DND-41 (cell line): Measurements from ENCODE around the gene MPO.

ENCODE experiments used
- ATAC-seq: fragments of 200-7000 bp; cut with Tn5 transposase; 3 replicates; pipeline ENCODE4 v1.9.1; 2021; ENCODE audit warnings: low read depth; ENCODE audit not compliant: insufficient read depth
- DNase-seq: peaks from one replicate; pipeline ENCODE4 v3.0.0-alpha.2; 2020
- H2AFZ ChIP-seq: 2 replicates; pipeline ENCODE4 v1.6.0; 2012; ENCODE audit warnings: low read depth, low read length
- H3K27ac ChIP-seq: 2 replicates; pipeline ENCODE4 v1.5.1; 2012; ENCODE audit warnings: low read length, inconsistent platforms
- H3K27me3 ChIP-seq: fragments of 200-600 bp; sonication (generic); 2 replicates; pipeline ENCODE4 v1.6.0; 2012; ENCODE audit warnings: low read length, mild to moderate bottlenecking, inconsistent platforms; ENCODE audit not compliant: insufficient read depth, poor library complexity
- H3K36me3 ChIP-seq: 2 replicates; pipeline ENCODE4 v1.5.1; 2012; ENCODE audit warnings: low read length, inconsistent platforms; ENCODE audit not compliant: insufficient read depth
- H3K4me1 ChIP-seq: 2 replicates; pipeline ENCODE4 v1.5.1; 2012; ENCODE audit warnings: mild to moderate bottlenecking, low read length; ENCODE audit not compliant: insufficient read depth
- H3K4me2 ChIP-seq: 2 replicates; pipeline ENCODE4 v1.6.0; 2012; ENCODE audit warnings: mild to moderate bottlenecking, moderate library complexity, low read length, inconsistent platforms; ENCODE audit not compliant: insufficient read depth
- H3K4me3 ChIP-seq, 2 experiments: fragments of 200-600 bp in 1 of 2; shearing (Covaris generic) in 1 of 2; 2 replicates each; pipeline ENCODE4 v1.5.1; 2012 to 2016; ENCODE audit warnings: inconsistent platforms in 2 of 2, low read length in 2 of 2, mild to moderate bottlenecking in 2 of 2, low read depth in 1 of 2, moderate library complexity in 1 of 2
- H3K79me2 ChIP-seq: 2 replicates; pipeline ENCODE4 v1.6.0; 2012; ENCODE audit warnings: low read length, inconsistent platforms; ENCODE audit not compliant: insufficient read depth
- H3K9ac ChIP-seq: 2 replicates; pipeline ENCODE4 v1.6.0; 2012; ENCODE audit warnings: low read depth, mild to moderate bottlenecking, inconsistent platforms, low read length, moderate library complexity
- H3K9me3 ChIP-seq: 2 replicates; pipeline ENCODE4 v1.5.1; 2012; ENCODE audit warnings: low read length, moderate library complexity, mild to moderate bottlenecking, inconsistent platforms; ENCODE audit not compliant: insufficient read depth, severe bottlenecking
- H4K20me1 ChIP-seq: 2 replicates; pipeline ENCODE4 v1.6.0; 2012; ENCODE audit warnings: low read length; ENCODE audit not compliant: insufficient read depth
- CTCF ChIP-seq: IDR thresholded peaks from 2 replicates; pipeline ENCODE4 v1.5.1; 2012; ENCODE audit warnings: borderline replicate concordance, low read length, moderate library complexity, mild to moderate bottlenecking; ENCODE audit not compliant: poor library complexity, severe bottlenecking; ENCODE audit errors: extremely low read depth
- EZH2 ChIP-seq: IDR thresholded peaks from 3 replicates; pipeline ENCODE4 v1.6.1; 2012; ENCODE audit warnings: borderline replicate concordance, low read depth, mild to moderate bottlenecking, moderate library complexity, low read length, inconsistent platforms; ENCODE audit not compliant: severe bottlenecking

The MPO gene

GRCh38 chr17:58265271-58265670 lies 15.5 kb downstream of the MPO start:
- H3K36me3 ChIP-seq = no peaks in the 10 kb centered on the region
- H3K27me3 ChIP-seq = peaks cover 50% of the 10 kb centered on the region
- no peak for TF ChIP-seq CTCF
- TF ChIP-seq EZH2 = no peak
- H2AFZ ChIP-seq = no peak overlapping the region
- H3K4me1 ChIP-seq = no peaks in the 10 kb centered on the region
- no peaks in the 10 kb centered on the region for H4K20me1 ChIP-seq
- no peak for ATAC-seq
- no peak overlapping the region for H3K9ac ChIP-seq
- H3K79me2 ChIP-seq = no peaks in the 10 kb centered on the region
- no peaks in the 10 kb centered on the region for H3K9me3 ChIP-seq
- no peak overlapping the region for H3K27ac ChIP-seq
- H3K4me2 ChIP-seq = no peak overlapping the region
- H3K4me3 ChIP-seq = no peak overlapping the region
- DNase-seq = no peak

GRCh38 chr17:58264407-58265103 lies 16.2 kb downstream of the MPO start:
- no peak for DNase-seq
- Histone ChIP-seq H3K9me3 (no peaks in the 10 kb centered on the region), H3K4me1 (no peaks in the 10 kb centered on the region), H3K36me3 (no peaks in the 10 kb centered on the region), H3K27me3 (peaks cover 53% of the 10 kb centered on the region), H4K20me1 (no peaks in the 10 kb centered on the region), H3K4me3 (no peak overlapping the region), H3K27ac (no peak overlapping the region), H3K9ac (no peak overlapping the region), H3K4me2 (no peak overlapping the region), H2AFZ (no peak overlapping the region), H3K79me2 (no peaks in the 10 kb centered on the region)
- no peak for TF ChIP-seq EZH2
- no peak for ATAC-seq

DNA sequence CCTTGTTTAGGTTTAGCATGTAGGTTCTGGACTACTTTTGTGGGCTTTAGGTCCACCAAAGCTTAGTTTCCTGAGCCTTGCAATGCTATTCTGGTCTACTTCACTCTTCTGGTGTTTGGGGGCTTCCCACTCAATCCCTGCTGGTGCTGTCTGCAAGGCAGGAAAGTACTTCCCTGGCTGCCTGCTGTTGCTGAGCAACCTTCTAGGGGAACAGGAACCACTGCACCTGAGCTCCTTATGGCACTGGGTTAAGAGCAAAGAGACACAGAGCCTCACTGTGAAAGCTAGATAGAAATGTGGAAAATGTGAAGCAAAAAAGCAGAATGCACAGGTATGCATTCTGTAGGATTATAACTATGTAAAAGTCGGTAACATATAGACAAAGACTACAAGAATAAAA lies 17.0 kb downstream of the MPO start:
- Histone ChIP-seq H3K9ac (no peak overlapping the region), H3K27me3 (peaks cover 54% of the 10 kb centered on the region), H3K9me3 (no peaks in the 10 kb centered on the region), H4K20me1 (no peaks in the 10 kb centered on the region), H3K4me2 (no peak overlapping the region), H2AFZ (no peak overlapping the region), H3K4me1 (no peaks in the 10 kb centered on the region), H3K36me3 (no peaks in the 10 kb centered on the region), H3K27ac (no peak overlapping the region), H3K79me2 (no peaks in the 10 kb centered on the region), H3K4me3 (no peak overlapping the region)
- no peak for TF ChIP-seq CTCF
- DNase-seq = no peak
- ATAC-seq = no peak

- Histone ChIP-seq H3K9me3 (no peaks in the 10 kb centered on the region), H3K4me2 (no peak overlapping the region), H3K79me2 (no peaks in the 10 kb centered on the region), H3K4me1 (no peaks in the 10 kb centered on the region), H2AFZ (no peak overlapping the region), H3K36me3 (no peaks in the 10 kb centered on the region), H3K4me3 (no peak overlapping the region), H3K9ac (no peak overlapping the region), H3K27me3 (peaks cover 58% of the 10 kb centered on the region), H3K27ac (no peak overlapping the region), H4K20me1 (no peaks in the 10 kb centered on the region)
- no peak for TF ChIP-seq EZH2
- TF ChIP-seq CTCF = no peak
- DNase-seq (no peak), ATAC-seq (no peak)
Measured at GRCh38 chr17:58262149-58262548, 18.6 kb downstream of the MPO start.
